Stimulated activated CD8-positive, alpha-beta memory T cell treated with anti-CD3 and anti-CD28 coated beads, Interleukin-15, amount 100 ng/mL, for 4 hours (primary cell): ENCODE results near the gene VRK2.
"Not testable (repeated sequence)": the region's sequence is repeated elsewhere in the genome, so short reads cannot be mapped to it uniquely, and the experiment has no call there.

Experiments
- DNase-seq, 2 donors: peaks; one replicate each; pipeline ENCODE4 v3.0.0-alpha.2; 2020; ENCODE audit warnings: low read depth in 2 of 2

VRK2 gene

DNA sequence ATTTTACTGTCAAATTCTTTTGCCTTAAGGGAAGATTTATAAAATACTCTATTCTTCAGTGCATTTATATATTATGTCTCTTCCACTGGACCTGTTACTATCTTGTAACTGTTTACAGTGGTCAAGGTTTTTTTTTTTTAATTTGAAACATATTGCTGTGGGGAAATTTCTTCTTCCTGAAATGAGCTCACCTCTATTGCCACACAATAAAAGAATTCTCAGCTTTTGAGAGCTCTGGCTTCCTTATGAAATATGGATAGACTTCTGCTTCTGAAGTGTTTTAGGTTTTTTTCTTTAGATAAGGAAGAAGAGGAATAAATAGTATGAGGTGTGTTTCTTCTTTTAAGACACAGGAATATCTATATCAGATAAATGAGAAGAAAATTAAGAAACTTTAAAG lies 7.7 kb downstream of the VRK2 start:
- no peak for DNase-seq

DNA sequence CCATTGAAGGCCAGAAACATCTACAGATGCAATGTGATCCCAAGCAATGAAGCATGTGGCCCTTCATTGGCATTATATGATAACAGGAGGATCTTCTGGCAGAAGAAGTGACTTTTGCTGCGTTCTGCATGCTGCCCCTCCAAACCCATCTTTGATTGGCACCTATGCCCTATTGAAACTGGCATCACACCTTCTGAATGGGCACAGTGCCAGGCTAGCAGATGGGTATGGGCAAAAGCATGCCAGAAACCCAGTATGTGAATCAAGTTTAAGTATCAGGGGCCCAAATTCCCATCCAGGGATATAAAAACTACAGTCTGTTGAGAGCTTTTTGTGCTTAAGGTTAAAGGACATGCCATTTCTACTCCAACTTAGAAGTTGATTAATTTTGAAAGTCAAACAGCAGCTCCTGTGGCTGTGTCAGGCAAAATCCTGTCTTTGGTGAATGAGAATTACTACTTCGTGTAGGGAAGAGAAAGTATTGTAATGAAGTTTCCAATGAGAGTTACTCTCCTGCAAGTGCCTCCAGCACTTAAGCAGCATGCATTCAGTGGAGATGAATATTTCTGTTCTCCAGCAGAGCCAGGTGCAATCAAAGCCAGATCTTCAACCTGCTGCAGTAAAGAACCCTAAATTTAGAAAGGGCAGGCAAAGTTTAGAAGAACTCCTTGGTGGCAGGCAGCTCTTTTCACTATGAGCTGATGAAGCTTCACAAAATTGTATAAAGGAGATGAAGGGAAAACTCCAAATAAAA lies 8.6 kb downstream of the VRK2 start:
- no peak for DNase-seq

DNA sequence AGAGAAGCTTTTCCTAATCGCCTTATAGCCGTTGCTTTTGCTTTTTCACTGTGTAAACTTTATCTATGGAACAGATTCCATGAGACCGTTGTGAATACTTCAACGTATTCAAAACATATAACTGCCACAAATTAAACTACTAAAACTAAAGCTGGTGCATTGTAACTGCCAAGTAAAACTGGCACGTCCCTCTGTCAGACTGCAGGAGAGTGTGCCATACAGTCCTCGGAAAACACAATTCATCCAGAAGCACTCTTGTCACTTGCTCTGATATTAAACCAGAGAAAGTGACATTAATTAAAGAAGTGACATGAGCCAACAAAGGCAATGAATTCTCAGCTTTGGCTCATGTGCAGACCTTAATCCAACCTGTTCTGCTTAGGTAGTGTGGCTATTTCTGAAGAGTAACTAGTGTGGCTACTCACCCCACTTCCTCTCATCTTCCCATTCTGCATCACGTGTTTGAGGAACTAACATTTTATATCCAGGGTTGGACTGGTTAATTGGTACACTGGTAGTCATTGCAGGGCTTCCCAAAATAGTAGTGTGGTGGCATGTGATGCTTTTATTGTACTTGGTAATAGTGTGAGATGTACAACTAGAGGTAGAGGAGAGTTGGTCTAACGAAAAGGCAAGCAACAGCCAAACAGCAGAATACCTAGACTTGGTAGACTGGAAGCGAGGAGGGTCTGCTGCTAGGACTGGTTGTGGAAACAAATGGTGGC lies 9.7 kb downstream of the VRK2 start:
- DNase-seq = no peak

DNA sequence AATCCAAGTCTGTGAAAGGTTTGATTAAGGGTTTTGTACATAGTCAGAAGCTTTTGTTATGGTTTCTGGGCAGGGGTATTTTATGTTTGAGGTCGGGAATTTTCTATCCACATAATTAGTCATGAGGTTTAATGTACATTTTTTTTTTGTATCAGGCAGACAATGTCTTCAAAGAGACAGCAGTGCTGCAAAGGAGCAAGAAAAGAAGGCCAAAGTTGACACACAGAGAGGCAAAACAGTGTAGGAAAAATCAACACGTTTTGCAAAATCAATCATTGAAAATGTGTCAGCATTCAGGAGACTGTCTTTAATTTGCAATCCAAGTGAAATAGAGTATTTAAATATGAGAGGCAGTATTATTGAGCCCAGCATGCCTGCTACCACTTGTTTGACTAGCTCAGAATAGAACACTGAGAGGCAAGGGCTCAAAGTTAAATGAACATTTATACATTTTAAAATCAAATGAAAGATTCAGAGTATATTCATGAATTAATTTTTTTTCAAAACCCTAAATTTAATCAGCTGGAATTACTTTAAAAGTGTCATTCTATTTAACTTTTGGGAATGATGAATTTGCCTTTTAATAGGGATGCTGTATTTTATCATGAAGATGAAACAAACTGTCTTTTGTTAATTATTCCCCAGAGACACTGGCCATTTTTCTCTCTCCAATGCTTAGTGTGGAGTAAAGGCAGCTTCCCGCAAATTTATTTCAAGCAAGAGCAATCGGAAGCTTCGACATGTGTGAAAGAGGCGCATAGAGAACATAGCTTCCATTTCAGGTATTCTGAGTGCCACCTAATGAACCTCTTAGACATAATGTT lies 11.3 kb downstream of the VRK2 start:
- DNase-seq = no peak

DNA sequence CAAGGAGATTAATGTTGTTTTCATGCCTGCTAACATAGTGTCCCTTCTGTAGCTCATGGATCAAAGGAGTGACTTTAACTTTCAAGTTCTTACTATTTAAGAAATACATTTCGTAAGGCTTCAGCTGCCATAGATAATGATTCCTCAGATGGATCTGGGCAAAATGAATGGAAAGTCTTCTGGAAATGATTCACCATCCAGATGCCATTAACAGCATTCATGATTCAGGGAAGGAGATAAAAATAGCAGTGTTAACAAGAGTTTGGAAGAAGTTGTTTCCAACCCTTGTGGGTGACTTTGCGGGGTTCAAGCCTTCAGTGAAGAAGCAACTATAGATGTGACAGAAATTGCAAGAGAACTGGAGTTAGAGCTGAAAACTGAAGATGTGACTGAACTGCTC lies 17.0 kb downstream of the VRK2 start:
- DNase-seq = no peak

DNA sequence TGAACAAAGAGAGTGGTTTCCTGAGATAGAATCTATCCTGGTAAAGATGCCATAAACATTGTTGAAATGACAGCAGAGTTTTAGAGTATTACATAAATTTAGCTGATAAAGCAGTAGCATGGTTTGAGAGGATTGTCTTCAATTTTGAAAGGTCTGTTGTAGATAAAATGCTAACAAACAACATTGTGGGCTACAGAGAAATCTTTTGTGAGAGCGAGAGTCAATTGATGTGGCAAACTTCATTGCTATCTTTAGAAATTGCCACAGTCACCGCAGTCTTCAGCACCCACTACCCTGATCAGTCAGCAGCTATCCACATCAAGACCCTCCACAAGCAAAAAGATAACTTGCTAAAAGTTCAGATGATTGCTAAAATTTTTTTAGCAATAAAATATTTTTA lies 17.5 kb downstream of the VRK2 start:
- no peak for DNase-seq

DNA sequence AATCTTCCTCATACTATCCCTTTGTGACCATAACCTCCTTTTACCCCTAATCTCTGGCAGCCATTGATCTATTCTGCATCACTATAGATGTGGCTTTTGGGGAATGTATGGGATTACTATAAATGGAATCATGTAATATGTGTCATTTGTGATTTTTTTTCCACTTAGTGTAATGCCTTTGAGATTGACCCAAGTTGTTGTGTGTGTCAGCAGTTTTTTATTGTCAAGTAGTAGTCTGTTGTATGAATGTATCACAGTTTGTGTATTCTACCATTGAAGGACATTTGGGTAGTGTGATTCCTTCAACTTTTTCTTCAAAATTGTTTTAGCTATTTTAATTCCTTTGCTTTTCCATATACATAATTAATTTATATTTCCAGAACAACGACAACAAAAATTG lies 18.6 kb downstream of the VRK2 start:
- no peak for DNase-seq

DNA sequence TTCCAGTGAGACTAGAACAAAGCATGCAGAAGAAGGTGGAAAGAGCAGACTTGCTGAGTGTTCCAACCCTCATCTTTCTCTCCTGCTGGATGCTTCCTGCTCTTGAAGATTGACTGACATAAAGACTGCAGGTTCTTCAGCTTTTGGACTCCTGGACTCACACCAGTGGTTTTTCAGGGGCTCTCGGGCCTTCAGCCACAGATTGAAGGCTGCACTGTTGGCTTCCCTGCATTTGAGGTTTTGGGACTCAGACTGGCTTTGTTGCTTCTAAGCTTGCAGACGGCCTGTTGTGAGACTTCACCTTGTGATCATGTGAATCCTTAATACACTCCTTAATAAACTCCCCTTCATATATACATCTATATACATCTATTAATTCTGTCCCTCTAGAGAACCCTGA lies 20.4 kb downstream of the VRK2 start:
- DNase-seq = no peak

DNA sequence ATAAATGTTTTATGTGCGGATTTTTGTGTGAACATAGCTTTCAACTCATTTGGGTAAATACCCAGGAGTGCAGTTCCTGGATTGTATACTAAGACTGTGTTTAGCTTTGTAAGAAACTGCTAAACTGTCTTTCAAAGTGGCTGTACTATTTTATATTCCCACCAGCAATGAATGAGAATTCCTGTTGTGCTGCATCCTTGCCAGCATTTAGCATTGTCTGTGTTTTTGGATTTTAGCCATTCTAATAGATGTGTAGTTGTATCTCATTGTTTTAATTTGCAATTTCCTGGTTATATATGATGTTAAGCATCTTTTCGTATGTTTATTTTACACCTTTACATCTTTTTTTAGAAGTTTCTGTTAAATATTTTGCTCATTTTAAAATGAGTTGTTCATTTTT lies 24.2 kb downstream of the VRK2 start:
- DNase-seq = no peak

DNA sequence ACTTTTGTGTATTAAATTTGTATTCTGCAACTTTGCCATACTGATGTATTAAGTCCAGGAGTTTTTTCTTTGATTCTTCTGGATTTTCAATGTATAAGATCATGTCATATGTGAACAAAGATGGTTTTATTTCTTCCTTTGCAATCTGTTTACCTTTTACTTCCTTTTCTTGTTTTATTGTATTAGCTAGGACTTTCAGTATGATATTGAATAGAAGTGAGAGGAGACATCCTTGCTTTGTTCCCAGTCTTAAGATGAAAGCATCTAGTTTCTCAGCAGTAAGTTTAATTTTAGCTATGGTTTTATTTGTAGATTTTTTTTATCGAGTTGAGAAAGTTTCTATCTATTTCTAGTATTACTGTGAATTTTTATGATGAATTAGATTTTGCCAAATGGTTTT lies 25.5 kb downstream of the VRK2 start:
- DNase-seq = no peak

DNA sequence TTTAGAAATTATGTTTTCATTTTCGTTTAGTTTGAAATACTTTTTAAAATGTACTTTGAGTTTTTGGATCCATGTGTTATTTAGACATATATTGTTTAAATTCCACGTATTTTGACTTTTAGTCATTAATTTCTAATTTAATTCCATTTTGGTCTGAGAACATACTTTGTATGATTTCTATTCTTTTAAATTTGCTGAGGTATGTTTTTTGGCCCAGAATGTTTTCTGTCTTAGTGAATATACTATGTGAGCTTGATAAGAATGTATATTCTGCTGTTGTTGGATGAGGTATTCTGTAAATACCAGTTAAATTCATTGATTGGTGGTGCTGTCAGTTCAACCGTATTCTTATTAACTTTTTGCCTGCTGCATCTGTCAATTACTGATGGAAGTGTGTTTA lies 26.4 kb downstream of the VRK2 start:
- DNase-seq = no peak

DNA sequence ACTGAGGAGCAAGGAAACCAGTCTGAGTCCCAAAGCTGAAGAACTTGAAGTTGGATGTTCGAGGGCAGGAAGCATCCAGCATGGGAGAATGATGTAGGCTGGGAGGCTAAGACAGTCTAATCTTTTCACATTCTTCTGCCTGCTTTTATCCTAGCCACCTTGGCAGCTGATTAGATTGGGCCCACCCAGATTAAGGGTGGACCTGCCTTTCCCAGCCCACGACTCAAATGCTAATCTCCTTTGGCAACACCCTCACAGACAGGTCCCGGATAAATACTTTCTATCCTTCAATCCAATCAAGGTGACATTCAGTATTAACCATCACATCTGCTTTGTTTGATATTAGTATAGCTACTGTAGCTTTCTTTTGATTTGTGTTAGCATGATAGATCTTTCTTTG lies 27.1 kb downstream of the VRK2 start:
- no peak for DNase-seq

DNA sequence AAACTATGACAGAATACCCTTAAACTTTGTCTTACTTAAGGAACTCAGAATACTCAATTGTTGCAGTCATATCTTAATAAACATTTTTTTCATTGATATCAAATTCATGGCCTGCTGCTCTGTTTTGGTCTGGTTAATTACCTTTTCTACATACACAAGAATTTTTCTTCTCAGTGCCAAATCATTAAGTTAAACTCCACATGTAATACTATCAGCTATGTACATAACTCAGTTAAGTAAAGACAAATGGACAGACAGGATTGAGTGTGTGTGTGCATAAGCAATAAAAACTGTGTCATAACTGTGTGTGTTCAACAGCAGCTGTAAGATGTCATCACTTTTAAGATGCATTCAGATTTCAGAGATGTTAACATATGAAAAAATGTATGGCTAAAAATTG lies 34.4 kb downstream of the VRK2 start:
- DNase-seq = no peak

DNA sequence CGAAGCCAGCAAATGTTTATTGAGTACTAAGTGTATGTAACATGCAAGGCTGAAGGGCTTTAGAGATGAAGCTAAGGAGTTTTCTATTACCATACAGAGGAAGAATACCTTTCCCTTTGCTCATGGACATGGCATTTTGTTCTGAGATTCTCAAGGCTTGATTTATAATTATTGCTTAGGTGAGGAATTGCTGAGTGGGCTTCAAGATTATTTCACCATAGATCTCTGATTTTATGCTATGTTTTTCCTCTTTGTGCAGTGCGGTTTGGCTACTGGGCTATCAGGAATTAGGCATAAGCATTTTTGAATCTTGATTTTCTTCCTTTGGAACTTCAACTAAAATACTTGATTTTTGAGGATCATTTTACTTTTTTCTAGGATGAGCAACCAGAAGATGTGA lies 42.5 kb downstream of the VRK2 start:
- no peak for DNase-seq

DNA sequence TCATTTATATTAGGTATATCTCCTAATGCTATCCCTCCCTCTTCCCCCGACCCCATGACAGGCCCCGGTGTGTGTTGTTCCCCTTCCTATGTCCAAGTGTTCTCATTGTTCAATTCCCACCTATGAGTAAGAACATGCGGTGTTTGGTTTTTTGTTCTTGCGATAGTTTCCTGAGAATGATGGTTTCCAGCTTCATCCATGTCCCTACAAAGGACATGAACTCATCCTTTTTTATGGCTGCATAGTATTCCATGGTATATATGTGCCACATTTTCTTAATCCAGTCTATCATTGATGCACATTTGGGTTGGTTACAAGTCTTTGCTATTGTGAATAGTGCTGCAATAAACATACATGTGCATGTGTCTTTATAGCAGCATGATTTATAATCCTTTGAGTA lies 46.2 kb downstream of the VRK2 start:
- DNase-seq = not testable (repeated sequence)

DNA sequence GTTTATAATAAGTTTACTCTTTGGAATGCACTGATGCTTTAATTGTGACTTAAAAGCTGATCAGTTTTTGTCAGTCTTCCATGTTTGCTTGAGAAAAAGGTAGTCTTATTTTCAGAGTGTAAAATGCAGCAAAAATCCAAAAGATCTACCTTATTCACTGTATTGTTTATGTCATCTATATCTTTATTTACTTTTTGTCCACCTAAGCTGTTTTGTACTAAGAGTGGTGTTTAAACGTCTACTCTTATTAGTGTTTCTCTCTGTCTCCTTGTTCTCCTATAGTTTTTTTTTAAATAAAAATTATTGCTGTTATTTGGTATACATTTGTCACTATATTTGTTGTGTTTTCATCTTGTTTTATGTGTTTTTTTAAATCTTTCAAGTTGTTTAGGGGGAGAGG lies 50.4 kb downstream of the VRK2 start:
- DNase-seq = no peak

DNA sequence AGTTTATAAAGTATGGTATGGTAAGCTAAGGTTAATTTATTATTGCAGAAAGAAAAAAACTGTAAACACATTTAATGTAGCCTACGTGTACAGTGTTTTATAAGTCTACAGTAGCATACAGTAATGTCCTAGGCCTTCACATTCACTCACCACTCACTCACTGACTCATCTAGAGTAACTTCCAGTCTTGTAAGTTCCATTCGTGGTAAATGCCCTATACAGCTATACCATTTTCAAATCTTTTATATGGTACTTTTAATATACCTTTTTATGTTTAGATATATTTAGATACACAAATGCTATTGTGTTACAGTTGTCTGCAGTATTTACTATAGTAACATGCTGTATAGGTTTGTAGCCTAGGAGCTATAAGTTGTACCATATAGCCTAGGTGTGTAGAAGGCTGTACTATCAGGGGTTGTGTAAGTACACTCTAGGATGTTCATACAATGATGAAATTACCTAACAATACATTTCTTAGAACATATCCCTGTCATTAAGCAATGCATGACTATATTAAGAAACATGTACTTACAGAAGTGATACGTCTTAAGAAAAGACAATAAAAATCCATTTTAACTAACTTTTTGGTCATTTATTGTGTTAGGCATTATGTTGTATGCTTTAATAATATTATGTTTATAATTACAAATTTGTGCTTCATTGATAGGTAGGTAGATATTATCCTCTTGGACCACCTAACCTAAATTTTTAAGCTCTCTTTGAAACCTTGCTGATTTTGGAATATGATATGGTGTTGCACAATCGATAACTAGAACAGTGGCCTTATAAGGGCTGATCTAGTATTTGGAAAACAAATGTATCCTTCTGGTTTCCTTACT lies 51.9 kb downstream of the VRK2 start:
- no peak for DNase-seq

DNA sequence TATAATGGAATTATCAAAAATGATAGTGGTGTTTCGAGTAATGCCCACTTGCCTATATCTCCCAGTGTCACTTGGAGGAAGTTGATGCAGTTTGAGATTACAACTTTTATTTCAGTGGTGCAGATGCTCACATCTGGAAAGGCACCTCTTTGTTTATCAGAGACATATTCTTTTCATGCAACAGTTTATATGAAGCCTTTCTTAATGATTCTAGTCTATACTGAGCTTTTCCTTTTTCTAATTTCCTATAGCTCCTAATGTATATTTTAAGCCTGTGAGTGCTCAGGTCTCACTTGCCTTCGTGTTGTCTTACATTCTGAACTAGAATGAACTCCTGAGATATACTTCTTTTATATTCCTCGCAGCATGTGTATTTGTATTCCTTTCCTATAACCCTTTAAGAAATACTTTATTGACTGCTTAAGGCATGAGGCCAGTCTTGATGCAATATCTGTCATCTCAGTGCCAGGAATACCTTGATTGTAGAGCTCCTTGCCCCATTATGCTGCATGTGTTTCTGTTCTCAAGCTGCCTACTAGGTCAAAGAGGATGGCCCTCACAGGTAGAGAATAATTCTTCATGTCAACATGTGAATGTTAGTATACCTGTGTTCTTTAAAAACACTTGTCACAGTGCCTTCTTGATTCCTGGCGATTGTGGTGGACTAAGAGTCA lies 52.6 kb downstream of the VRK2 start:
- no peak for DNase-seq

DNA sequence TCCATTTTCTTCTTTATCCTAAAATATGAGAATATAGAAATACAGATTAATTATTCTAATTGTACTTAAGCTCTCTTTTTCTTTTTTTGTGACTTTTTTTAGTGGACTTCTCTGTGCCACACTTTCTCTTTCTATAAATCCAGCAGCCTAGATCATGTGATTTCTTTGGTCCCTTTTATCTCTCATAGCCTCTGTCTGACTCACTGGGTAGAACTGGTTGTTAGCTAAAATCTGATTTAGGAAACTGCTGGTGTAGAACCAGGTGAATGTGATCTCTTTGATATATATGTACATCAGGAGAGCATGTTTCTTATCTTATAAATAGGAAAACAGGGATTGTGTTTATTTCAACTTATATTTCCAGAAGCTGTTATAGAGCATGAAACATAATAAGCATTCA lies 54.9 kb downstream of the VRK2 start:
- no peak for DNase-seq

DNA sequence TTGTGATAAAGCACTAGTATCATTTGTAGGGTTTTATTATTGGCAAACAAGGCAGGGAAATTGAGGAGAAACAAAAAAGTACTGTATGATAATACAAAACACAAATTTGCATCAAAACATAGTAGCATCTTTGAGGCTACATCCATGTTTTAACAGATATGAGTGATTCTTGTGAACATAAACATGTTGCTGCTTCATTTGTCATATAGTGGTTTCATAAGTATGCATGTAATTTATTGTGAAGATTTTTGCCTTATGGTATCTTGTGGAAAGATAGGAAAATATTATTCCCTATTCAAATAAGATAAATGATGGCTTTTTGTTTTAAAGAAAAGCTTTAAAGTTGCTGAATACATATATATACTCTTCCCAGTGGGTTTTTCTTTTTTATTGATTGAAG lies 60.3 kb downstream of the VRK2 start:
- DNase-seq = no peak
